Measurements from ENCODE around the gene NYAP2. TPM values are rescaled to one million over a fixed set of nuclear protein-coding genes. Genes with fewer than 3 reads are reported as not detected.

The NYAP2 gene
- total RNA-seq, 1 experiment from 2014 or later, result not detected

GRCh38 chr2:225419033-225419432, 19.5 kb downstream of the NYAP2 start:
- no peak for DNase-seq (ENCODE audit: low read depth)

GRCh38 chr2:225422145-225422544, 22.6 kb downstream of the NYAP2 start:
- in situ Hi-C loops (cut with HindIII; ENCODE audit: low pct_unique_long_range_greater_than_20kb, low sequenced_read_pairs), result no loop called here
- no peak for DNase-seq (ENCODE audit: low read depth)

More at GRCh38 chr2:225419033-225419432, 19.5 kb downstream of the NYAP2 start:
- in situ Hi-C loops (cut with HindIII; ENCODE audit: low pct_unique_long_range_greater_than_20kb, low sequenced_read_pairs), result no loop called here

DNA sequence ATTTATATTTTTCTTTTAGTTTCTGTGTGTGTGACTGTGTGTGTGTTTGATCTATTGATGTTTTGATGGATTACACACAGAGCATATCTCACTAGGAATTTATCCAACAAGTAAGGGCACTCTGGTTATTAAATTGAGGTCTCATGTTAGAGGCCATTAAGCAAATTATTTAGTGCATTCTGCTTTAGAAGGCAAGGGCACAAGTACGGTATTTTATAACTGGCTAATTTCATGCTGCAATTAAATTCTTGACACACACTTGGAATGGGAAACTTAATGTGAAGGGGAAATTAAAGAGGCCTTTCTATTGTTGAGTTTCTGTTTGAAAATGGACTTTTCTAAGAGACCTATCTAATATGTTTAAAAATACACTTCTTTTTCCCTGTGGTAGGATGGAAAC, 25.8 kb downstream of the NYAP2 start:
- no peak for DNase-seq (ENCODE audit: low read depth)
- in situ Hi-C loops (cut with HindIII; ENCODE audit: low pct_unique_long_range_greater_than_20kb, low sequenced_read_pairs), result no loop called here

GRCh38 chr2:225428360-225428759, 28.9 kb downstream of the NYAP2 start:
- in situ Hi-C loops (cut with HindIII; ENCODE audit: low pct_unique_long_range_greater_than_20kb, low sequenced_read_pairs), result no loop called here
- no peak for DNase-seq (ENCODE audit: low read depth)

DNA sequence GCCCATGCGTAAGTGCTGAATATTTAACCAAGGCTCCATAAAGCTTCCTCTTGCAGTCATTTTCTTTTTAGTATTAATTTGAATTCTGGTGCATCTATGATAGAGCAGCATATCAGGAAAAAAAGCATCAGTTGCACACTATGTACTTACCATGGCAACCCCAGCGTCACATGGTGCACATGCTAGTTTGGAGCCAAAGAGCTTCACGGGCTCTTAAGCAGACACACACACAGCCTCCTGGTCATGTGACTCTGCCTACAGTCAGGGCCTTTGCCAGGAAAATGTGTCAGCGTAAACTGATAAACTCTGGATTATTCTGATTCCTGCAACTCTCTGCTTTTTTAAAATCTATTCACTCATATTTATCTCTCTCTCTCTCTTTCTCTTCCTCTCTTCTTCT, 30.2 kb downstream of the NYAP2 start:
- in situ Hi-C loops (cut with HindIII; ENCODE audit: low pct_unique_long_range_greater_than_20kb, low sequenced_read_pairs), result no loop called here
- DNase-seq (ENCODE audit: low read depth), result peak; percentile 29

DNA sequence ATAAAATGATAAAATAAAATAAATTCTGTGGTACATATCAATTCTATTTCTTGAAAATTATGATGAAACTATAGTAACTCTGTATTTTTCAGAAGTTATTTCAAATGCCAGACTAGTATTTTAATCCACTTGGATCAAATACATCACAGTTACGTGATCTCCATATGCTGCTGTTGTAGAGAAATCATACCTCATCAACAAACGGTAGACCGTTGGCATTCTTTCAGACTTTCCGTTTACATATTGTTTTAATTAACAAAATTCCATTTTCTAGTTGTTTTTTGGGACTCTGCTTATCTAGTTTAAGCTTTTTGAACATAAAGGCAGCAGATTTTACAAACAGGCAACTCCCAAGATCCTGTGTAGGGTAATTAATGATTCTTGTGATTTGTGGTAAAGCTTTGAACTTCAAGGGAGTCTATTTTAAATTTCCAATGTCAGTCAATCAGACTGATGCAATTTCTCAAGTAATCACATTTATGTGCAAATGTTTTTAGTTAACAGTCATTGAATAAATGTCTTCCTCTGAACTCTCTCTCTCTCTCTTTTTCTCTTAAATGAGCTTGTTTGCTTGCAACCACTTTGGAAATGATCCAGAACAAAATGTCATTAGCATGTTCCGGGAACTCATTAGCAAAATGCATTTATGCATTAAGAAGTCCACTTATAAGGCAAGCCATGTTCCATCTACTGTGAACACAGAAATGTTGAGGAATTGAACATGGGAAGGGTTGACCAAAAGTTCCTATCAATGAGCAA, 31.8 kb downstream of the NYAP2 start:
- in situ Hi-C loops (cut with HindIII; ENCODE audit: low pct_unique_long_range_greater_than_20kb, low sequenced_read_pairs), result no loop called here
- DNase-seq (ENCODE audit: low read depth), result no peak

GRCh38 chr2:225434014-225434413, 34.5 kb downstream of the NYAP2 start:
- in situ Hi-C loops (cut with HindIII; ENCODE audit: low pct_unique_long_range_greater_than_20kb, low sequenced_read_pairs), result no loop called here

GRCh38 chr2:225437319-225437718, 37.8 kb downstream of the NYAP2 start:
- in situ Hi-C loops (cut with HindIII; ENCODE audit: low pct_unique_long_range_greater_than_20kb, low sequenced_read_pairs), result no loop called here
- no peak for DNase-seq (ENCODE audit: low read depth)

More at GRCh38 chr2:225434014-225434413, 34.5 kb downstream of the NYAP2 start:
- no peak for DNase-seq (ENCODE audit: low read depth)

GRCh38 chr2:225438248-225438647, 38.7 kb downstream of the NYAP2 start:
- DNase-seq (ENCODE audit: low read depth), result no peak
- in situ Hi-C loops (cut with HindIII; ENCODE audit: low pct_unique_long_range_greater_than_20kb, low sequenced_read_pairs), result no loop called here

DNA sequence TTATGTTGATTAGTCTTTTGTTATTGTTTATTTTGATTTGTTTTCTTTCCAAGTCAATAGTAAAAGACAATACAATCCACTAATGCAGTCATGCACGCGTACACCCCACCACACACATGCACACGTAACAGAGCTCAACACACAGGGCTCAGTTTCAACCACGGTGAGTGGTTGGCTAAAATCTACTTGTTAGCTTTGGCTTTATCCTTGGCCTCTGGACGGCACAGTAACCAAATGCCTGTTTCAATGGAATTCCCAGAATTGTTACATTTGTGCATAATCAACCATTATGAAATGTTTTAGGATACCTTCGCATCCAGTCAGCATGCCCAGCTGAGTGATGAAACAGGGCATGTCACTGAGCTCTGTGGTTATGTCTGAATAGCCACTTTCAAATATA, 53.2 kb downstream of the NYAP2 start:
- in situ Hi-C loops (cut with HindIII; ENCODE audit: low pct_unique_long_range_greater_than_20kb, low sequenced_read_pairs), result no loop called here

GRCh38 chr2:225454412-225454811, 54.9 kb downstream of the NYAP2 start:
- in situ Hi-C loops (cut with HindIII; ENCODE audit: low pct_unique_long_range_greater_than_20kb, low sequenced_read_pairs), result no loop called here

More for the DNA sequence above, 53.2 kb downstream of the NYAP2 start:
- DNase-seq (ENCODE audit: low read depth), result no peak

DNA sequence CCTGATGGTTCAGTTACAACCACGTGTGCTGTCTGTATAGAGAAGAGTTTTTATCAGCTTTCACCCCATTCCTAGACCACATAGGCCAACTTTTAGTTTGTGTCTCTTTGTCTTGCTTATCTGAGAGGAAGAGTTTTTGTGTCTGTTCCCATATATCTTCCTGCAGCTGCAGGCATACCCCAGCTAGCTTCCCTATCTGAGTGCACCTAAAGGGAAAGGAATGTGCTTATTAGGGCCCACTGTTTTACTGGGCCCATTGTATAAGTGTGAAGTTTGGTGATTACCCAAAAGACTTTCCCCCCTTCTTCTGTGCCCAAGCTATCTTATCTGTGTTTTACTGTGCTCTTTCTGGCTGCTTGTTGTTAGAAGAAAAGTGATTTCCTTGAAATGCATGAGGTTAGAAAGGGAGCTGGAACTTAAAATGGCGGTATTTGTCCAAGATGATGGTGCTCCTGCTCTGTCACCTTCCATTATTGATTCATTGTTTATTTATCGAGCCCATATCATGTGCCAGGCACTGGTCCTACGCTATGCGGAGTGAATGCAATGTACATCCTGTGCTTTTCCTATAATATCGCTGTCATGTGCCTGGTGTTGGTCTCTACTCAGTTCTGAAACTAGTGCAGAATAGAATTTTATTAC, 57.2 kb downstream of the NYAP2 start:
- DNase-seq (ENCODE audit: low read depth), result no peak

More at GRCh38 chr2:225454412-225454811, 54.9 kb downstream of the NYAP2 start:
- no peak for DNase-seq (ENCODE audit: low read depth)

DNA sequence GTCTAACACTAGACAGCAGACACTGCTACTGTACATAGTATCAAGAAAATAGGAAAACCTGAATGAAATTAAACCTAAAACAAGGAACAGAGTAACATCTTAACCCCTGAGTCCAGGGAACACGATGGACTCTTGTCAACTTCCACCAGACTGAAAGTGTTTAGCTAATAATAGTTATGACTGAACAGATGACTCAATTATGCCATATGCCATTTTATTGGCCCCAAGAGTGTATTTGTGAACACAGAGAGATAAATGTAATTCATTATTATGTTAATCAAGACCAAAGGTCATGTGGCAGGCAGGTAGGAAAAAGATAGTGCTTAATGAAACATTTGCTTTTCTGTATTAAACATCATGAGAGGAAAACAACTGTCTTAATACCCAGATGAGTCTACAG, 58.0 kb downstream of the NYAP2 start:
- DNase-seq (ENCODE audit: low read depth), result no peak
- in situ Hi-C loops (cut with HindIII; ENCODE audit: low pct_unique_long_range_greater_than_20kb, low sequenced_read_pairs), result no loop called here

More for the DNA sequence above, 57.2 kb downstream of the NYAP2 start:
- in situ Hi-C loops (cut with HindIII; ENCODE audit: low pct_unique_long_range_greater_than_20kb, low sequenced_read_pairs), result no loop called here

DNA sequence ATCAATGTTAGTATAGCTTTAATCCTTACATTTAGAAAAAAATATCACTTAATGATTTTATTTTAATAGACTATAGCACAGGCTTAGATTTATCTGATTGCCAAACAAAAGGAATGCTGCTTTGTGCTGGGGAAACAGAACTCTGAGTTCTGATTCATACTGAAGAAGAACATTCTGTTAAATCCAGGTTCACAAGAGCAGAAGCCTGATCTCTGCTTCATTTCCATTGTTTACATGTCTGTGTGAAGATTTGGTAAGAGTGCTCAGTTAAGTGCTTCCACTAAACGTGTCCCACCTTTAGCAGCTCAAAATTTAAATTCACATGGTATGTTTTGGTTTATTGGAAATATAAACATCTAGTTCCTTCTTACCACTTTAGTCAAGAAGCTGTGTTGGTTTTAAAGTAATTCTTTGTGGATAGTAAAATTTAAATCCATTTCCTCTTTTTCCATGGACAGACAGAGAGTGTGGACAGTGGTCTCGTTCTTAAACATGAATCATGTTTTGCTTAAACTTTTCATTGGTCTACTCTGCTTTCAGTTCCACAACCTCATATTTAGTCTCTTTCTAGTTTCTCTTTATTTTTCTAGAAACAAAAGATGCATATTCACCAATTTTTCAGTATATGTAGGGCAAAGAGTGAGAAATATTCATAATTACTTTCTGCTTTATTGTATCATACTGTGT, 59.1 kb downstream of the NYAP2 start:
- DNase-seq (ENCODE audit: low read depth), result no peak
- in situ Hi-C loops (cut with HindIII; ENCODE audit: low pct_unique_long_range_greater_than_20kb, low sequenced_read_pairs), result no loop called here

- in situ Hi-C loops (cut with HindIII; ENCODE audit: low pct_unique_long_range_greater_than_20kb, low sequenced_read_pairs), result no loop called here
- DNase-seq (ENCODE audit: low read depth), result no peak
These were observed 62.9 kb downstream of the NYAP2 start for GRCh38 chr2:225462417-225462816.

DNA sequence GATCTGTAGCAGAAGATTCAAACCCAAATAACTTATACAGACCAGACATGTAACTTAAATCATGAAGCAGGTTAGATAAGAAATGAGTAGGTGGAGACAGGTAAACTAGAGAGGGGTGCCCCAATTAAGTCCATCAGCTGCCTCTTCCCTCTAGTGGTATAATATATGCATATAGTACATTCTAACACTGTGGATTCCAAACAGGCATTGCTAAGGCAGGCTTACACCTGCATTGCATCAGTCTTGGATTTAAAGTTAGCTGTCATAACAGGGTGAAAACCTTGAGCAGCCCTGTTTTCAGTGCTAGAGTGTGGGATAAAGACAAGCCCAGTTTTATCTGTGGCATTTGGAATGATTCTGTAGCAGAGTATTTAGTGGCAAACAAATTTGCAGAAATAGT, 63.4 kb downstream of the NYAP2 start:
- DNase-seq (ENCODE audit: low read depth), result no peak
- in situ Hi-C loops (cut with HindIII; ENCODE audit: low pct_unique_long_range_greater_than_20kb, low sequenced_read_pairs), result no loop called here

DNA sequence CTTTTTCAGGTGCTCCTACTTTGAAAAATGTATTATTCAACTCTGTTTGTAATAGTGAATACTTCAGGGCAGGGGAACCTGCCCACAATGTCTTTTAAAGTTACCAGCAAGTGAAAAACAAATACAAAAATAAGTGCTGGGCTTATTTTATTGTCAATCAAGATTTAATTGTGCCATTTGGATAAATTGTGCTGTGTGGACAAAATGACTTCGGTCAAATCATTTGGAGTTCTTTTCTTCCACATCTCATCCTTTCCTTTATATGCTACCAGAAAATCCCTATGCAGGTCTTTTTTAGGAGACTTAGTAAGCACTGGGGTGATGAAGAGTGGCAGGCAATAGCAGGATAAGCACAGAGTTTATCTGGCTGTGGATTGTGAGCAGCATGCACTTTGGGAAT, 63.9 kb downstream of the NYAP2 start:
- DNase-seq (ENCODE audit: low read depth), result no peak
- in situ Hi-C loops (cut with HindIII; ENCODE audit: low pct_unique_long_range_greater_than_20kb, low sequenced_read_pairs), result no loop called here

DNA sequence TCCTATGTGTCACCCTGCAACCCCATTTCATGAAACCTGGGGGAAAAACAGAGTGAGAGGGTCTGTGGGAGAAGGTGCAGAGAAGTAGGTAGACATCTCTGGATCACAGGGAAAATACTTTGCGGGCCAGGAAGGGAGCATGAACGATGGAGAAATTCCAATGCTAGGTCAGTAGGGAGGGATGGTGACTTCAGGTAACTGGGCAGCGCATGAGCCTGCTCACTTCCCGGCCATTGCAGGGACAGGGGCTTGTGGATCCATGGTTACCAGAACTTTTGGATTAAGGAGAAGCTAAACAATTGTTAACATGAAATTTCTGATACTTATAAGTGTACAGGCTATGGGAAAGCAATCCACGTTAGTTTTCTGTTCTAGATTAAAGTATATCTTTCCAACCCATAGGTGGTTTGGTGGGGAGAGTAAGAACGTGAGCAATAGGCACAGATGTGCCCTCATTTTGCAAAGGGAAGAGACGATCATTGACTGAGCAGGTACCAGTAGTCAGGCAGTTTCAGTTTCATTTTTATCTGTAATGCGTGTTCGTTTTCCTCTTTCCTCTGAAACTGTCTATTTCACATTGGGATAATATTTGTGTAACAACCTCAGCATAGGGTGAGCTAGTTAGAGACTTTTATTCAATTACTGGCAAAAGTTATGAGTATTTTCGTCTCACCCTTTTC, 65.0 kb downstream of the NYAP2 start:
- no peak for DNase-seq (ENCODE audit: low read depth)
- in situ Hi-C loops (cut with HindIII; ENCODE audit: low pct_unique_long_range_greater_than_20kb, low sequenced_read_pairs), result no loop called here

GRCh38 chr2:225465827-225466226, 66.3 kb downstream of the NYAP2 start:
- DNase-seq (ENCODE audit: low read depth), result no peak
- in situ Hi-C loops (cut with HindIII; ENCODE audit: low pct_unique_long_range_greater_than_20kb, low sequenced_read_pairs), result no loop called here
